Measurements from ENCODE around the gene CLDN7. TPM values are rescaled to one million over a fixed set of nuclear protein-coding genes. Genes with fewer than 3 reads are reported as not detected.

The CLDN7 gene
- total and polyA plus RNA-seq, 4 experiments from 2014 or later: 0.39 to 3.1 (median 1.0) TPM

DNA sequence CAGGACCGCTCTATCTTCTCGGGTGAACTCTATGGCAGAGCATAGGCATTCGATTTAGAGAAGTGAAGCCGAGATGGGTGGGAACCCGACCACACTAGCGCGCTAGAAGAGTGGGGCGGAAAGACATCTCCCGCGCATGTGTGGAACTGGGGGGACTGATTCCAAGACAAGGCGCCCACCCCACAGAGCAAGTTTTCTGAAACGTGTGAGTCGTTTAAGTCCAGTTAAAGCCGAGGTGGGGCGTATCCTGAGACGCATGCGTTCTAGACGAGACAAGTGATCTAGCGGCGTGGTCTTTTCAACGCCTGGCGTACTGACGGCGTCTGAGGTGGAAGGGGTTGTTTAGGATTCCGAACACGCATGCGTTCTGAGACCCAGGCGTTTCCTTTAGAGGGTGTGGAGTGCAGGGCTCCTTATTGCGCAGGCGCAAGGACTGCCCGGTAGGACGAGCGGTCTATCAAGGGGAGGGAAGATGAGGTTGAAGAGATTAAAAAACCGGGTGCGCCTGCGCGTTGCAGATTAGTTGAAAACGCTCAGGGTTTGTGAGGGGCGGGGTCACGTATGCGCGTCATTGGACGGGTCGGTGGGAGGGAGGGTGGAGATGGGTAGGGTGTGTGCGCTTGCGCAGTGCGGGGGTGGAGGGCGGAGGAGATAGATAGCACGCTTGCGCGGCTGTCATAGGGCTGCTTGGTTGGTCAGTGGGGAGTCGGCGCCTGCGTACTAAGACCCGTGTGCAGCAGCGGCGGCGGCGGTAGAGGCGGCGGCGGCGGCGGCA lies 44.8 kb upstream of the CLDN7 start, which contains the start of gene EIF5A:
Gene EIF5A, plus strand, starts transcription at position 718 of the 775 bp plus-strand sequence. CDS start 2,008 bp downstream, outside the sequence.
- Mint-ChIP-seq H3K4me1 (peaks cover 29 to 47% (median 36%) of the 10 kb centered on the region in 4 donors), H3K27me3 (peaks cover 0 to 4% of the 10 kb centered on the region in 2 donors), H3K36me3 (peaks cover 27 to 40% of the 10 kb centered on the region in 2 donors), H3K4me3 (peak within 1 kb of the TSS; percentile 93 to 97 (median 95)), H3K27ac (peak within 1 kb of the TSS; percentile 99 to 100 (median 99)), H3K9me3 (peaks cover 0 to 1% (median 0%) of the 10 kb centered on the region in 8 donors)
- Histone ChIP-seq H3K36me3 (ENCODE audit: insufficient read depth, low read length) (peaks cover 28% of the 10 kb centered on the region), H3K4me3 (ENCODE audit: low read length in 2 of 2) (peak within 1 kb of the TSS; percentile 81 to 85), H3K9me3 (ENCODE audit: control insufficient read depth in 1 of 2, low read length in 2 of 2) (no peaks in the 10 kb centered on the region), H3K4me1 (ENCODE audit: insufficient read depth, low read length) (peaks cover 35% of the 10 kb centered on the region), H3K27ac (ENCODE audit: low read depth, low read length) (peak within 1 kb of the TSS; percentile 100), H3K27me3 (ENCODE audit: insufficient read depth, low read length) (no peaks in the 10 kb centered on the region)
- intact Hi-C loops (cut with micrococcal nuclease): loop anchor here (1.0 to 5.0 kb wide), 13 partner anchors 8 to 528 kb away; partner anchors contain the start of genes ELP5, FXR2, GPS2 and KCTD11
- CTCF ChIA-PET (ENCODE audit: partially characterized antibody): interaction anchor here (1.1 to 2.4 kb wide), 2 partner anchors 11 to 28 kb away, joined by 4 to 16 read pairs; no protein-coding TSS in a partner anchor
- DNase-seq: peak; percentile 99 to 100 (median 100)
- POLR2A ChIA-PET (ENCODE audit: partially characterized antibody): interaction anchor here (0.6 to 1.1 kb wide), 2 partner anchors 56 to 625 kb away, joined by 3 read pairs; partner anchors contain the start of genes CNTROB, CTDNEP1 and TRAPPC1

DNA sequence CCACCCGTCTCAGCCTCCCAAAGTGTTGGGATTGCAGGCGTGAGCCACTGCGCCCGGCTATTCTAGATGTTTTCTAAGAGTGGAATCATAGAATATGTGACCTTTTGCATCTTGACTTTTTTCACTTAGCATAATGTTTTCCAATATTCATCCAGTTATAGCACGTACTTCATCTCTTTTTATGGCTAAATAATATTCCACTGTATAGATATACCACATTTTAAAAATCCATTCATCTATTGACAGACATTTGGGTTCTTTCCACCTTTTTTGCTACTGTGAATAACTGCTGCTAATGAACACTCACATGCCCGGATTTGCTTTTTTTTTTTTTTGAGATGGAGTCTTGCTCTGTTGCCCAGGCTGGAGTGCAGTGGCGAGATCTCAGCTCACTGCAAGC lies 41.9 kb upstream of the CLDN7 start:
- DNase-seq: no peak
- Histone ChIP-seq H3K4me3 (ENCODE audit: low read length in 2 of 2) (no peak overlapping the region), H3K9me3 (ENCODE audit: control insufficient read depth in 1 of 2, low read length in 2 of 2) (no peaks in the 10 kb centered on the region), H3K4me1 (ENCODE audit: insufficient read depth, low read length) (peaks cover 11% of the 10 kb centered on the region), H3K27me3 (ENCODE audit: insufficient read depth, low read length) (no peaks in the 10 kb centered on the region), H3K27ac (ENCODE audit: low read depth, low read length) (no peak overlapping the region), H3K36me3 (ENCODE audit: insufficient read depth, low read length) (peaks cover 2% of the 10 kb centered on the region)
- Mint-ChIP-seq H3K27ac (peak overlapping the region in 3 of 7 donors; percentile 24 to 72 (median 48)), H3K9me3 (no peaks in the 10 kb centered on the region), H3K36me3 (peaks cover 3 to 13% of the 10 kb centered on the region in 2 donors), H3K4me1 (peaks cover 6 to 20% (median 10%) of the 10 kb centered on the region in 4 donors), H3K4me3 (peak overlapping the region in 2 of 8 donors; percentile 41 to 46), H3K27me3 (peaks cover 0 to 4% of the 10 kb centered on the region in 2 donors)
- CTCF ChIA-PET (ENCODE audit: partially characterized antibody): interaction anchor here (1.0 to 1.8 kb wide), 2 partner anchors 23 to 132 kb away, joined by 3 to 5 read pairs; partner anchors contain the start of gene SLC2A4
- intact Hi-C loops (cut with micrococcal nuclease): no loop called here
- POLR2A ChIA-PET (ENCODE audit: partially characterized antibody): interaction anchor here (0.7 to 2.1 kb wide), 4 partner anchors 9 to 258 kb away, joined by 3 to 7 read pairs (median 3); partner anchors contain the start of gene GPS2

DNA sequence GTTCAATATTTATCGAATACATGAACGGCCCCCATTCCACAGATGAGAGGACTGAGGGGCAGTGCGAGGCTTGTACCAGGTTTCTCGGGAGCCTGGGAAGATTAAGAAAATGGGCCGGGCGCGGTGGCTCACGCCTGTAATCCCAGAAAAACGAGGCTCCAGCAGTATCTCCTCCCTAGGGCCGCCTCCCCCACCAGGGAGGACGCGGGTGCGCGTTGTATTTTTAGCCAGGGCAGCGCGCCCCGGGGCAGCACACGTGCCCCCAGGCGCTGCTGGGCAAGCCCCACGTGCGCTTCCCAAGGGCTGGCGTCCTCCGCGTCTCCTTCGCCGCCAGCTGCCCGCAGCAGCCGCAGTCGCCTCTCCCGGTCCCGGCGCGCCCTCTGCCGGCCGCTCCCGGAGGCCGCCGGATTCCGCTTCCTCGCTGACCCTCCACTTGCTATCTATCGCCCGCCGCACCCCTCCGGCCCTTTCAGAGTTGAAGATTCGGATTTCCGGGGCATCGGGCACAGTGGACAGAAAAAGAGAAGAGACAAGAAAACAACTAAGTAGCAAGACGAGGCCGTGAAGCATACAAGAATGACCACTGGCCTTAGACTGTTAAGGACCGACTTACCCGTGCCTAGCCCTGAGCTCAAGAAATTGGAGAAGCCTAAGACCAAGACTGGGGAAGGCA lies 34.0 kb upstream of the CLDN7 start:
- peaks cover 7 to 31% (median 18%) of the 10 kb centered on the region in 4 donors for H3K4me1 Mint-ChIP-seq
- peak overlapping the region in 3 of 7 donors; percentile 55 to 60 (median 59) for H3K27ac Mint-ChIP-seq
- peak overlapping the region in 6 of 8 donors; percentile 8 to 86 (median 50) for H3K4me3 Mint-ChIP-seq
- intact Hi-C loops (cut with micrococcal nuclease): loop anchor here (1.0 to 10.0 kb wide), 5 partner anchors 10 to 251 kb away; no protein-coding TSS in a partner anchor
- Histone ChIP-seq H3K36me3 (ENCODE audit: insufficient read depth, low read length) (no peaks in the 10 kb centered on the region), H3K4me1 (ENCODE audit: insufficient read depth, low read length) (peaks cover 26% of the 10 kb centered on the region), H3K9me3 (ENCODE audit: control insufficient read depth in 1 of 2, low read length in 2 of 2) (no peaks in the 10 kb centered on the region), H3K27me3 (ENCODE audit: insufficient read depth, low read length) (no peaks in the 10 kb centered on the region), H3K4me3 (ENCODE audit: low read length in 2 of 2) (no peak overlapping the region), H3K27ac (ENCODE audit: low read depth, low read length) (no peak overlapping the region)
- H3K27me3 Mint-ChIP-seq: peaks cover 2 to 19% of the 10 kb centered on the region in 2 donors
- DNase-seq: peak; percentile 41 to 62 (median 51)
- H3K9me3 Mint-ChIP-seq: no peaks in the 10 kb centered on the region
- ChIA-PET CTCF (ENCODE audit: partially characterized antibody) (interaction anchor here (0.6 to 4.4 kb wide), 38 partner anchors 9 to 385 kb away, joined by 3 to 79 read pairs (median 4); partner anchors contain the start of genes ACADVL, ACAP1, DLG4 and GABARAP), POLR2A (ENCODE audit: partially characterized antibody) (interaction anchor here (0.6 to 2.3 kb wide), 15 partner anchors 10 to 278 kb away, joined by 3 to 30 read pairs (median 5); partner anchors contain the start of genes ACADVL, ACAP1, DLG4 and GABARAP)
- H3K36me3 Mint-ChIP-seq: no peaks in the 10 kb centered on the region

DNA sequence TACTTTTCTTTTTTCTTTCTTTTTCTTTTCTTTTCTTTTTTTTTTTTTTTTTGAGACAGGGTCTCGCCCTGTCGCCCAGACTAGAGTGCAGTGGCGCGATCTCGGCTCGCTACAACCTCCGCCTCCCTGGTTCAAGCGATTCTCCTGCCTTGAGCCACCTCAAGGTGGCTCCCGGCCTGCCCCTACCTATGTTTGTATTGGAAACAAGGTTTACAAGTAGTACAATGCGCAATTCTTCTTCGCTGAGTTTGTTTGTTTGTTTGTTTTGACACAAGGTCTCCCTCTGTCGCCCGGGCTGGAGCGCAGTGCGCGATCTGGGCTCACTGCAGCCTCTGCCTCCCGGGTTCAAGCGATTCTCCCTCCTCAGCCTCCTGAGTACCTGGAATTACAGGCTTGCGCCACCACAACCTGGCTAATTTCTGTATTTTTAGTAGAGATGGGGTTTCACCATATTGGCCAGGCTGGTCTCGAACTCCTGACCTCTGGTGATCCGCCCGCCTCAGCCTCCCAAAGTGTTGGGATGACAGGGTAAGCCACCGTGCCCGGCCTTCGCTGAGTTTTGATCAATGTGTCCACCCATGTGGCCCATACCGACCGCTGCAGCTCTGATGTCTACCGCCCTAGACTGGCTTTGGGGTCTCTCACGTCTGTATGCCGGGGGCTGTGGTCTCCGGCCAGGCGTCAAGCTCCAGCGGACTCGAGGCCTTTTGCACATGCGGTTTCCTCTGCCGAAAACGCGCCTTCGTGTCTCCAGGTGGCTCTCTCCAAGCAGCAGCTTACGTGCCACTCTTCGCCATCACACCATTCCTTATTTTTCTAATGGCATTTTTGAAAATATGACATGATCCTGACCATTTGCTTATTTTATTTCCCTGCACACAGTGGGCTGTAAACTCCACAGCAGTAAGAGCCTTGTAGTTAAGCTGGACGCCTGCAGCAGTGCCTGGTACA lies 33.2 kb upstream of the CLDN7 start:
- POLR2A ChIA-PET (ENCODE audit: partially characterized antibody): interaction anchor here (0.6 to 2.3 kb wide), 10 partner anchors 9 to 279 kb away, joined by 3 to 30 read pairs (median 5); partner anchors contain the start of genes ACADVL, DLG4, GABARAP and PHF23
- CTCF ChIA-PET (ENCODE audit: partially characterized antibody): interaction anchor here (0.8 to 4.4 kb wide), 27 partner anchors 9 to 251 kb away, joined by 3 to 79 read pairs (median 5); partner anchors contain the start of genes ACADVL, ACAP1, DLG4 and KCTD11
- peak in 1 of 5 donors; percentile 7 for DNase-seq
- no peaks in the 10 kb centered on the region for H3K9me3 Mint-ChIP-seq
- Histone ChIP-seq H3K9me3 (ENCODE audit: control insufficient read depth in 1 of 2, low read length in 2 of 2) (no peaks in the 10 kb centered on the region), H3K27me3 (ENCODE audit: insufficient read depth, low read length) (no peaks in the 10 kb centered on the region), H3K27ac (ENCODE audit: low read depth, low read length) (no peak overlapping the region), H3K36me3 (ENCODE audit: insufficient read depth, low read length) (no peaks in the 10 kb centered on the region), H3K4me3 (ENCODE audit: low read length in 2 of 2) (peak overlapping the region in 1 of 2 donors; percentile 41), H3K4me1 (ENCODE audit: insufficient read depth, low read length) (peaks cover 26% of the 10 kb centered on the region)
- peak overlapping the region in 5 of 7 donors; percentile 8 to 91 (median 52) for H3K27ac Mint-ChIP-seq
- peaks cover 2 to 19% of the 10 kb centered on the region in 2 donors for H3K27me3 Mint-ChIP-seq
- intact Hi-C loops (cut with micrococcal nuclease): loop anchor here (1.0 to 10.0 kb wide), 5 partner anchors 11 to 250 kb away; no protein-coding TSS in a partner anchor
- peaks cover 7 to 31% (median 18%) of the 10 kb centered on the region in 4 donors for H3K4me1 Mint-ChIP-seq
- H3K4me3 Mint-ChIP-seq: peak overlapping the region; percentile 71 to 96 (median 81)
- H3K36me3 Mint-ChIP-seq: no peaks in the 10 kb centered on the region

DNA sequence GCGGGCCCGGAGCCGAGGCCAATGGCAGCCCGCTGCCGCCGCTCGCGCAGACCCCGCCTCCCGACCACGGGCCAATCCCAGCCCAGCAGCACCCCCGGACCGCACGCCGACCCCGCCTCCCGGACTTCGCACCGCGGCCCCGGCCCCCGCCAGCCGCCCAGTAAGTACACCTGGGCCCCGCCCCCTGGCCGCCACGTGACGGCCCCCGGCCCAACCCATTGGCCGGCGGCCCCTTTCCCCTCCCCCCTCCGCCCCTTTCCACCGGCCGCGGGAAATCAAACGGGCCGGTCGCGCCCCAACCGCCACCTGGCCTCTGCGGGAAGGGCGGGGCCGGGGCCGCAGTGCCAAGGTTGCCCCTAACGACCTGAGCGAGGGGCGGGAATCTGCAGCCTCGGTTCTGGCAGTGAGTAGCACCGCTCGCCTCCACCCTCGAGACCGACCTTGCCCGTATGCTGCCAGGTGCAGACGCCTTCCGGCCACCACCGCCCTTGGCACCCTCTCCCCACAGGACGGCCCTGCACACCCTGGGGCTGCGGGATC lies 32.4 kb upstream of the CLDN7 start, which contains the start of gene YBX2:
Gene YBX2, minus strand, starts transcription at position 26 of the 540 bp plus-strand sequence. CDS start 139 bp downstream, outside the sequence.
- intact Hi-C loops (cut with micrococcal nuclease): loop anchor here (10.0 kb wide), 1 partner anchor 160 kb away; no protein-coding TSS in a partner anchor
- peak within 1 kb of the TSS in 1 of 2 donors; percentile 41 for H3K4me3 ChIP-seq (ENCODE audit: low read length in 2 of 2)
- Mint-ChIP-seq H3K4me3 (peak within 1 kb of the TSS; percentile 74 to 96 (median 81)), H3K27me3 (peaks cover 2 to 19% of the 10 kb centered on the region in 2 donors), H3K9me3 (no peaks in the 10 kb centered on the region), H3K4me1 (peaks cover 7 to 31% (median 18%) of the 10 kb centered on the region in 4 donors), H3K27ac (peak within 1 kb of the TSS in 6 of 7 donors; percentile 24 to 91 (median 74)), H3K36me3 (no peaks in the 10 kb centered on the region)
- ChIA-PET POLR2A (ENCODE audit: partially characterized antibody) (no interaction called here), CTCF (ENCODE audit: partially characterized antibody) (no interaction called here)
- H3K27ac ChIP-seq (ENCODE audit: low read depth, low read length): no peak within 1 kb of the TSS
- H3K27me3 ChIP-seq (ENCODE audit: insufficient read depth, low read length): no peaks in the 10 kb centered on the region
- no peaks in the 10 kb centered on the region for H3K36me3 ChIP-seq (ENCODE audit: insufficient read depth, low read length)
- H3K4me1 ChIP-seq (ENCODE audit: insufficient read depth, low read length): peaks cover 26% of the 10 kb centered on the region
- DNase-seq: peak; percentile 53 to 78 (median 63)
- H3K9me3 ChIP-seq (ENCODE audit: control insufficient read depth in 1 of 2, low read length in 2 of 2): no peaks in the 10 kb centered on the region
